ENCODE data around the gene COMMD9.

COMMD9 gene

DNA sequence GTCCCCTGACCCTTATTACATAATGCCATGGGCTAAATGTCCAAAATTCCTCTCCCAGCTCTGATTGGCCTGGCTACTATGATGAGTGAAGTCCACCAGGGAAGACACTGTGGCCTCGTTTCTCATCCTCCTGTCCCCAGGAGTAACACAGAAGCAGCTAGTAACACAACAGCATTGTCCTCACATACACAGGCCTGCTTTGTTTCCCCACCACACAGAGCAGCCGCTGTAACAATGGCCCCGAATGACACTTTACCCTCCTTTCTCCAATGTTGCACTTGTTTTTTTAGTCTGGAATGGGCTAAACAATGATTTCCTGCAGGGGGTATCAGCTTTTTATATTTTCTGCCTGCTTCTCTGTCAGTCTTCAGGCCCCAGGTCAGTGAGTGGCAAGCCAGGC is 6.7 kb upstream of the COMMD9 start, which contains the start of gene PRR5L:
Gene PRR5L, plus strand, starts transcription at position 363 of the 400 bp plus-strand sequence. CDS start 104,834 bp downstream, outside the sequence.
- DNase-seq, result no peak

DNA sequence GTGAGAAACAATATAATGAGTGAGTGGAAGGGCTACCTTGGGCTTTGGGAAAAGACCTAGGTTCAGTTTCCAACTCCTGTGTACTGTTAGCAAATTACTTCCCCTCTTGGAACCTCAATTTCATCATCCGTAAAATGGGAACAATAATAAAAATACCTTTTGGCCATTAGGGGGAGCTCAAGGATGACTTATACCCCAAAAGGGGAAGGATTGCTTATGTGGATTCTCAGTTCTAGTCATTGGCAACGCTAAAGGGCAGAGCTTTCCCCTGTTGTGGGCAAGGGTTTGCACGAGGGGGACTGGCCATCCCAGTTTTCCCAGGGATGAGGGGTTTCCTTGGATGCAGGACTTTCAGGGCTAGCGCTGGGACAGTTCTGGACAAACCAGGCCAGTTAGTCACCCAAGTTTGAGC is 3.1 kb upstream of the COMMD9 start:
- DNase-seq, result no peak

DNA sequence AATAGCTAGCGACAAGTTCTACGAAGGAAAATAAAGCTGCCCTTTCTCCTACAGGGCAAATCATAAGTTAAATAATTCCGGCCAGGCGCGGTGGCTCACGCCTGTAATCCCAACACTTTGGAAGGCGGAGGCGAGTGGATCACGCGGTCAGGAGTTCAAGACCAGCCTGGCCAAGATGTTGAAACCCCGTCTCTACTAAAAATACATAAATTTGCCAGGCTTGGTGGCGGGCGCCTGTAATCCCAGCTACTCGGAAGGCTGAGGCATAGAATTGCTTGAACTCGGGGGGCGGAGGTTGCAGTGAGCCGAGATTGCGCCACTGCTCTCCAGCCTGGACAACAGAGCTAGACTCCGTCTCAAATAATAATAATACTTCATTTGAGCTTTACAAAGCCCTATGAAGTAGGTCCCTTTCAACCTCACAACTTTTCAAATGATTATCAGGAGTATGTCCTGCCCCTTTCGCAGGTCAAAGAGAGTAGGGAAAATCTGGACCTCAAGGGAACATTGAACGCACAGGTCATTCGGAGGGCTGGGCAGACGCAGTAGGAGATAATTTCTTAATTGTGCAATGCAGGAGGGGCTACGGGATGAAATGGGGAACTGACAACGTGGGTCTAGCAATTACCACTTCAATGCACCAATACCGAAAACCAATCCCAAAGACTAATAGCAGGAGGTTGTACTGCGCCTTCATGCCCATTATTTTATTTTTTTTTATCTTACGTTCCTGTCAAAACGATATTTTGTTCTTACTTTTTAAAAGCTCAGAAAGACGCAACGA is 590 bp downstream of the COMMD9 start:
- no peak for DNase-seq

DNA sequence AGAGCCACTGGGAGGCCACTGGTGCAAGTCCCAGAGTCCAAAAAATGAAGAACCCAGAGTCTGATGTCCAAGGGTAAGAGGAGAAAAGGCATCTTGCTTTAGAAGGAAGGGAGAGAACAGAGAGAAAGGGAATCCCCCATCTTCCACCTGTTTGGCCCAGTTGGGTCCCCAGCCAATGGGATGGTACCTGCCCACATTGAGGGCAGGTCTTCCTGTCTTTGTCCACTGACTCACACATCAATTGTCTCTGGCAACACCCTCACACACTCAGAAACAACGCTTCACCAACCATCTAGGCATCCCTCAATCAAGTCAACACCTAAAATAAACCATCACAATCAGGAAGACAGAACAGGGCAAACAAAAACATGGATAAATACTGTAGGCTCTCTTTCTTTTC is 6.3 kb downstream of the COMMD9 start:
- DNase-seq, result no peak

DNA sequence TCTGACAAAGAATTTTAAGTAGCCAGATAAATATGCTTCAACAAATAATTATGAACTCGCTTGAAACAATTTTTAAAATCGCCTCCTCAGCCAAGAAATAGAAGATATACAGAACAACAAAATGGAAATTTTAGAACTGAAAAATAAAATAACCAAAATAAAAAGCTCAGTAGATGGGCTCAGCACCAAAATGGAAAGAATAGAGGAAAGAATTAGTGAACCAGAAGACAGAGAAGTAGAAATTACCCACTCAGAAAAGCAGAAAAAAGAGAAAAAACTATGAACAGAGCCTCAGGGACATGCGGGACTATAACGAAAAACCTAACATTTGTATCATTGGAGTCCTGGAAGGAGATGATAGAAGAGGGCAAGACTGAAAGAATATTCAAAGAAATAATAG is 7.4 kb downstream of the COMMD9 start:
- DNase-seq, result no peak

DNA sequence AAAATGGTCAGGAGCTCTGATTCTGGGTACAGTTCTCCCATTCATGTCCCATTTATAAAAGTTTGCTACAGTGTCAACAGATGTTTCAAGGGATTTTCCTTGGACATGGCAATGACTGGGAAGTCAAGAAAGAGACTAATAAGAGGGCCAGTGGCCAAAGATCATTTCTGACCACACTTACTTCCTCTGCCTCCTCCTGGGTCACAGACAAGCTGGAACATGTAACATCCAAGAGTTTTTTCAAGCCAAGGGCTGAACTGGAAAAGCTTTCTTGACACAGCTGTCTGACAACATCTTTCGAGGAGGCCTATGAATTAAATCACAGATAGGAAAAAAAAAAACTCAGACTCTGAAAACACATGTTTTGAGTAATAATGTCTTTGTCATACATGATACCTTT is 8.7 kb downstream of the COMMD9 start:
- no peak for DNase-seq

DNA sequence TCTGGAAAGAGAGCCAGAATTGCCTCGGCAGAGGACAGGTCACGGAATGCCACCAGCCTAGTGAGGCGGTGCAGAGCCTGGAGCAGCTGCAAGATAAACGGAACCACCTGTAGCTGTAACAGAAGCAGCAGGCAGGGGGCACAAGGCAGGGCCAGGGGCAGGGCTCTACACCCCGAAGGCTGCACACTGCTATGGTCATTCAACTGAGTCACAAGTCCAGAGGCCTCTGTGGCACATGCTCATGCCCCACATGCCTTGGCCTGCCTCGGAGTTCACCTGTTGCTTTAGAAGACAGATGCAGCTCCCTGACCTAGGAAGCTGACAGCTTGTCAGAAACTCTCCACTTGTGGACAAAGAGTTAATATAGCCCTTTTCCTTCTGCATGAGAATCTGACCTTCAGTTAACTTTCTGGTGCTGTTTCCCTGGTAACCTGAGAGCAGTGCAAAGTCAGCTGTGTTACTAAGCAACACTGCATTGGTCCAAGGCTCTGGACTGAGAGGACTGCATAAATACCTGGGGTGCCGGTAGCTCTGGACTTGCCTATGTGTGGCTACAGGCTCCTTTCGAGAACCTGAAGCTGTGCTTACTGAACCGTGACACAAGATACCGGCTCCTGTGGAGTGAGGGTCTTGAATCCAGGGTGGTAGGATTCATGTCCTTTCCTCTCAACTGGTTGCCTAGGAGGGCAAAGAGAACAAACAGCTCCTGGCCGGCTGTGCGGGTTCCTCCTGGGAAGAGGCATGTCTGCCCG is 10.5 kb downstream of the COMMD9 start:
- DNase-seq, result no peak

DNA sequence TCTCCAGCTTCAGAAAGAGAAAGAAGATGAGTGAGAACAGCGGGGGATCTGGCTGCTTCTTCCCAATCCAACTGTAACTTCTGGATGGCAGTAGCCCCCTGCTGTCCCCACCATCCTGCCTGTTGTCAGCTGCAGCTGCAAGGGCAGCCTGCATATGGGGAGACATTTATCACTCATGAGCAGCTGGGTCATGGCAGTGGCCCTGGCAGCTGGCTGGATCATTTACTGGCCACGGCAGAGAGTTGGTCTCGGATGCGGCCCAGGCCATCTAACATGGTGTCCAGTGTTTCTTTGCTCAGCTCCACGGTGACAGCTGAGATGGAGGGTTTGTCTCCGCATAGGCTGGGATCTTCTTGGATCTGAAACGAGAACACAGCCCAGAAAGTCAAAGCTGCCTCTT is 14.8 kb downstream of the COMMD9 start:
- no peak for DNase-seq

DNA sequence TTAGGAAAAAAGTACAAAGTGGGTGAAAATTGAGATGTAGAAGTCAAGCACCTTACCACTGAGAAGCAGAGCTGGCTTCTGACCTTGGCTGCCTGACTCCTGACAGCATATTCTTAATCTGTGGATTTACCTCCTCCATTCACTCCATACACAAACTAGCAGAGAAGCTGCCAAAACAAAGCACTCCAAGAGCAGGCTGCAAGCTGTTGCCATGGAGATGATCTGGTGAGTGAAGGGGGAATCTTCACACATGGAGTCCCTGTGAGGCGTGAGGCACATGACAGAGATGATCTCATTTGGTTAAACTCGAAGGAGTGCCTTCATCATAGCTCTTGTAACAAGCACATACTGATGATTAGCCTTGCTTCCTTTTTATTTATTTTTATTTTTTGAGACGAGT is 16.1 kb downstream of the COMMD9 start:
- DNase-seq, result no peak

DNA sequence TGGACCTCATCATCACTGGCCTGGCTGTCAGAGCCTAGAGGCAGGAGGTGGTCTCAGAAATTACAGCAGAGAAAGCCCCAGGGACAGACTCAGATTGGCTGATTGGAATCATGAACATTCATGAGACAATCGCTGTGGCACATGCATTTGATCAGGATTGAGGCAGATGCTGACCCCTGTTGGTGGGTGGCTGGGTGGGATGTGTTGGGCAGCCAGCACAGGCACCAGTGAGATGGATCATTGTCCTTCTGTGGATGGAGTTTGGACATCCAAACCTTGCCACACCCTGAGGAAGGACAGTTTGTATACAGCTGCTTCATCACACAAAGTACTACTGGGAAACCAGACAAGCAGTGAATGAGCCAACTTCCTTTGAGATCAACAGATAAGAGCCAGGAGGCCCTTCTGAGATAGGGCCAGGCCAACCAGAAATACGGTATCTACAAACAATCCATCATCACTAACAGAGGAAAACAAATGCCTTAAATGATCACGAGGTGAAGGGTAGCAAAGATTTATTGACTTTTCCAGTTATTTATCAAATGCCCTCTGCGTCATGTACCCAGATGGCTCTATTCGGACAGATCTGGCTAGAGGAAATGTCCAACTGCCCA is 17.3 kb downstream of the COMMD9 start:
- no peak for DNase-seq

DNA sequence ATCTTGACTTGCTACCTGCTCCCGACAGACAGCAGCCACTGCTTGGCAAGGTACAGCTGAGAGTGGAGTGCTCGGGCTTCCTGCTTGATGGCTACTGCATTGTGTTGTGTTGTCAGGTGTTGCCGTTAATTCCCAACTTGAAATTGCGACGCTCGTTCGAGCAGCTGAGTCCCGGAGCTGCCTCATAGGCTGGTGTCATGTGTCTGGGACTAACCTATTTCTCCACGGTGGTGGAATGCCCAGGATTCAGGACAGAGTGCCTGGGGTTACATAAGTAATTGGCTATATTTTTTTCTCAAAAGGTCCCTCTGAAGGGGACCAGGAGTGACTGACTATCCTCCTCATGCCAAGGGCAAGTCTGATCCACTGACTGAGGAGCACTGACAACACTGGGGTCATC is 18.5 kb downstream of the COMMD9 start:
- no peak for DNase-seq

DNA sequence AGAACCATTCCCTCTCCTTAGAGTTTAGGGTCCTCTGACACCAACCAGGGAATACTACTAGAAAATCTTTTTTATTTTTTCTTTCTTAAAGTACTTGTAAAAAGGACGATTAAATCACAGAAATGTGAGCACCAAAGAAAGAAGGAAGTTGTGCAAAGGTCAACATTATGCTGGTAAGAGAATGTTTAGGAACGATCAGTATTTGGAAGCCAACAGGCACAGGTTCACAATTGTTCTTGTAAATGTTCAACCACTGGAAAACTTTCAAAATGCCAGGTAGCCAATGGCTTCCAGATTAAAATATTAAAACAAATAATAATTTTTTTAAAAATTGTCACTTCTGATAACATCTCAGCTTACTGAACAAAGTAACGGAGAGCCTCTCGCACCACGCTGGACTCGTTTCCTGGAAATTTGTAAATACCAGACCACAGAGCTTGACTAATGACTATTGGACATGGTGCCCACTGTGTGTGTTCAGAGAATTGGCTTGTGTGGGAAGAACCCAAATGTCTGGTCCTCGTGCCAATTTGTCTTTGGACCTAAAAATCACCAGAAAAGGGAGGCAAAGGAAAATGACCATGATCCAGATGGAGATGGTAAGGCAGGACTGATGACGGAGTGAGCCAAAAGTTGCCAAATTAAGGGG is 20.8 kb downstream of the COMMD9 start:
- DNase-seq, result no peak

DNA sequence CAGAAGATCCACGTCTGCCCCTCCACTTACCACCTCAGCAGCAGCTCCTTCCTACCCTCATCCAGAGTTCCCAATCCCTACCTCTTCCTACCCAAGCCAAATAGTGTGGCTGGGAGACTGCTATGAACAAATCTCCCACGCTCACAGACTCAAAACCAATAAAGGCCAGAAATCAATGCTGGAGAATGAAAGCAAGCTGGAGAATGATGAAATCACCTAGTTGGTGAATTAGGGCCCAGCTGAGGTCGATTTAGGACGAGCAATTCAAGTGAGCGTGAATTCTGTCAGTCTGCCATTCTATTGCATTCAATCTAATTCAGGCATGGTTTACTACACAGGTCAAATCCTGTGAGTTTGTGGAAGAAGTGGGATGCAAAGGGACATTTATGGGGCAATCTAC is 22.5 kb downstream of the COMMD9 start:
- DNase-seq, result no peak

DNA sequence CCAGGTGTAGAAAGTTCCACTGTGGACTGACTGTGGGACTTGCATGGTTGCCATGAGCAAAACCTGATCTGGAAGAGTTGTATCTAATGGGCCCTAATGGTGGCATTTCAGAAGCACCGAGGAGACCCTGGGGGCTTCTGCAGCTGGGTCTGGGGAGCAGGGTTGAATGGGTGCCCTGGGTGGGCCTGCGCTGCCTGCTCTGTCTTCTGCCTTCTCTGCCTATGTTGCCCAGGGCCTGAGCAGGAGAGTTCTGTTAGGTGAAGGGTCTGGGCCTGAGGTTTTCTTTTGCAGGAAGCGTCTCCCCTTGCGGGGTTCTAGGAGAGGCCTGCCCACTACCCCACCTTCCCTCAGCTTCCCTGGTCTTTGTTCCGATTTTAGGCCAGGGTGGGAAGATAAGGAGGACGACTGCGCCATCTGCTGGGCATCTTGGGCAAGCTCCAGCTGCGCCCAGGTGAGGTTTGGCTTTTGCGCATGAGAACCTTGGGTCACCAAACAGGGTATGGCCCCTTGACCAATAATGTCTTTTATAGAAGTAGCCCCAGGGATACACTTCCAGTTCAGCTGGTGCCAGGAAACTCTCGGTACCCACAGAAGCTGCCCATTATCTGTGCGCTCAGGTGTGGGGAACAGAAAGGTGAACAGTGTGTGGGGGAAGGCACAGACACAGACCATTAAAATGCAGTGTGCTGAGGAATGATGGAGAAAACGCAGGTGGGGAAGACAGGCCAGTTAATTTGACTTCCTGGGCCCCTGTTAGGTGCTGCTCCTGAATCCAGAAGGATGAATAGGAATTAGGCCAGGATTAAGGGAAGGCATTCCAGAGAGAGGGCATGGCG is 23.2 kb downstream of the COMMD9 start:
- peak in 2 of 4 experiments; percentile 2 to 15 for DNase-seq

DNA sequence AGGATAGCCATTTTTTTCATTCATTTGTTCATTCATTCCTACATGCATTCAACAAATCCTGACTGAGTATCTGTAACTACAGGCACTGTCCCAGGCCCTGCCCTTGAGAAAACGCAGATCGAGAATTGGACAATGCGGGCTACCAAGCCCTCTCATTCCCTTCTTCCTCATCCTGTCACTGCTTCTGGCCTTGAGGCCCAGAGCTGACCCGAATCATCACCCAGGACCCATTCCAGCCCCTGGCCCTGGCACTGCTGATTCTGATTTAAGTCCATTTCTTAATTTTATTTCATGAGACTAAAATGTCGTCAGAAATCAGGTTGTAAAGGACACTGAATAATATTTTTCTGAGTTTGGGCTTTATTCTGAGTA is 24.3 kb downstream of the COMMD9 start:
- no peak for DNase-seq

DNA sequence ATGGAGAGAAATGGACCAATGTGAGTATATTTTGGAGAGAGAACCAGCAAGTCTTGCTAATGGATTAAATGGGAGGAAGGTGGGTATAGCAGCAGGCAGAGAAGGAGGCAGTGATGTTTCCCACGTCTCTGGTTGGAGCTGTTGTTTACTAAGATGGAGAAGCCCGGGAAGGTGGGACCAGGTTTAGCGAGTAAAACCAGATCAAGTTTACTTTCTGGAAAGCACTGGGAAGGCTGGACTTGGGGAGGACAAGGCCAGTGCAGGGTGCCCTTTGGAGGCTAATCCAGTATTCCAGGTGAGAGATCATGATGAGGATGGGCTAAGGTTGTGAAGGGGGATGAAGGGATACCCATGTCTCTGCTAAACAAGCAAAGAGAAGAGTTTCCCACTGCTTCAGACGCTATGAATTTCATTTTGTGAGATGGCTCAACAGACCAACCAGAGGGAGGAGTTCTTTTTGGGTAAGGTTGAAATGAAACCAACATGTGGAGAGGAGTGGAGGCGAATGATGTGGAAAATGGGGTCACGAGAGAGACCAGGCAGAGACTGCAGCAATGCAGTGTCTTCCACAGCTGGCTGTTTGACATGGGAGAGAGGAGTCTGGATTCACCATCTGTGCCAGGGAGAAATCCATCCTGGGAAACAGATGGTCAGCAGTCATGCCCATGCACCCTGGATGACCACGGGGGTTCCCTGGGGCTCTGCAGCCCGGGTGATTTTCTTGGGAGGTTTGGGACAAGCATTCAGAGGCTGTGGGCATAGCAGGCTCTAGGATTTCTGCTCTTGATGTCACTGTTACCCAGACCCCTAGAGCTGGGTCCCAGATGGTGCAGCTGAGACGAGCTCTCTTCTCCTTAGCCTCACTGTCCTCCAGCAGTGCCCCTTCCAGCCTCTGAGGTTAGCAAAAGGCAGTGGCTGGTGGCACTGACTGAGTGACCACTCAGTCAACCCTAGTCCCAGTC is 24.9 kb downstream of the COMMD9 start:
- DNase-seq, result no peak

DNA sequence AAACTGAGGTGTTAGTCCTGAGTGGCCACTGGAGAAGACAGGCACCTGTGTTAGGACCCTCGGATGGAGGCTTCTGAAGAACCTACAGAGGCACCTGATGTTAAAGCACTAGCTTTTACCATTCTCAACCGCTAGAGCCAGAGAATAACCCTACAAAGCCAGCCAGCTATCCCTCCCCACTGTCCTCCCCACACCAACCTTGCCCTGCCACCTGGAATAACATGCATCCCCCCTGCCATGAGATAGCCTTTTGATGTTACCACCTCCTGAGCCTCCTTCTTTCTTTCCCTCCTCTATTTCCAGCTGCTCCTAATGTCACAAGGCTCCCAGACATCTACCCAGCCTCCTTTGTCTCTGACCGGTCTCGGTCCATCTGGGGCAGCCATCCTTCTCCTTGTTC is 28.1 kb downstream of the COMMD9 start:
- no peak for DNase-seq

DNA sequence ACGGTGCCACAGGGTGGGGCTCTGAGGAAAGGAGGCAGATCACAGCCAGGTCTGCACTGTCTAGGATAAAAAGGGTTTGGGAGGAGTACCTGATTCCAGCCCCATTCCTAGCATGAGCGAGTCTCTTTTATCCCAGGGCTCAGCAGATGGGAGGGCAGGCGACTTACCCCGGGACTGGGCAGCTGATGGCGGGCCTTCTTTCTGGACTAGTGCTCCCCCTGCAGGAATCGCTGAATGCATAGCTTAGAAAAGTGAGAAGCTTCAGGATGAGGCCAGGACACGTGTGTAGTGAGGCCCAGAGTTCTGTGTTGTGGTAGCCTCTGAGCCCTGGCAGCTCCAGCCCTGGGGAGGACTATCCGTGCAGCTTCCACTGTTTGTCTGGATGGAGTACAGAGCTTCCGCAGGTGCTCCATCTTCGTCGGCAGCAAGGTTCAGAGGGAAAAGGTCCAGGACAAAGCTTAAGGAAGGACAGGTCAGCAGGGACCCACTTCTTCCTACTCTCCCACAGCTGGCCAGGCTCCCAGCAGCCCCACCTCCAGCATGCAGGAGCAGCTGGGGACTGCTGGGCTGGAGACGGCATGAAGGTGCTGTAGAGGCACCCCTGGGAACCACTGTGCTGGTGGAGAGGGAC is 30.4 kb downstream of the COMMD9 start:
- no peak for DNase-seq

DNA sequence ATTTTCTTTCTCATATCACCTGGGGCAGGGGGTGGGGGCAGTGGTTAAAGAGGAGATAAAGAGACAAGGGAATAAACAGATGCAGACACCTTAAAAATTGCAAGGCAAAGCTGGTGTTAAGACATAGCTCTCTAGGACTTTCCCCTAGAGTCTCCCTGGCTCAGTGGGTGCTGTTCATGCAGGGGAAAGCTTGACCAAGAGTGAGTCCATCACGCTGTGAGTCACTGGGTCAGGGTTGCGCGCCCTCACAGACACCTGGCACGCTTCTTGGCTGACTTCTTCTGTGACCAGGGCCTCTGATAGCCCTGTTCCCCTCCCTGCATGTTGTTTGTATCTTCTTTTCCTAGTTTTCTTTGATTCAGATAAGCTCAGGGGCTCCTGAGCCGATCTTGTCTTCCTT is 31.9 kb downstream of the COMMD9 start:
- DNase-seq, result no peak

DNA sequence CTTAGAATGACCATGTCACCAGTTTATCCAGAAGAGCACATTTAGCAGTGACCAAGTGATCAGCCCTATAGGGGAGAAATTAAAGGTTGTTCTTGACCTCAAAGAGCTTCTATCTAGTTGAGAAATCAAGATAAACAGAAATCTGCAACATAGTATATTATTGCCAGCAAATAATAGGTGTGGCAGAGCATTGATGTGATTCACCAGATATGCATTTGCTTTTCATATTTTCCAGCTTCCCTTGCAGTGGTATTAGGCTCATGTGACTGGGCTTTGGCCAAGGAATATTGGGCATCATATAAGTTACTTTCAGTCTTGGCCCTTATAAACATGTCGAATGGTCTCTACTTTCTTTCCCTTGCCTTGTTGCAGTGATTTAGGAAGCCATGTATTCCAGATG is 34.5 kb downstream of the COMMD9 start:
- DNase-seq, result no peak

DNA sequence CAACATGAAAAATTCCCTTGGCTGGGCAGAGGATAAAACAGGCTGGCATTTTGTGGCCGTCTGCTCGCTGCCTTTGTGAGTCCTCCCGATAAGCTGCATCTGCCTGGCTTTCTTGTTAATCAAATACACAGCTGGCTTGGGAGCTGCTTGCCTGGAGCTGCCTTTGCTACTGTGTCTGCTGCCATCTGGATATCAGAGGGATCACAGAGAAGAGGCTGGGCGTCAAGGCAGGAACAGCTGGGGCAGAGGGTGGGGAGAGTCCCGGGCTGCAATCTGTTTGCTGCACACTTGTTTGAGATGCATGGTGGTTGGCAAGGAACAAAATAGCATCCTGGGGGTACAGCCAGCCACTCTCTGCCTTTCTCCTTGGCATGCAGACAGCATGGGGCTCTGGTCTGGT is 36.0 kb downstream of the COMMD9 start:
- no peak for DNase-seq

All from activated CD4-positive, CD25-positive, alpha-beta regulatory T cell (primary cell).